Hepatocyte (in vitro differentiated cells): Measurements from ENCODE around the gene MSI2.

Source experiments
- EZH2 ChIP-seq: fragments of 200-600 bp; sonication (generic); IDR thresholded peaks from 2 replicates; pipeline ENCODE4 v1.6.1; 2016; ENCODE audit warnings: antibody characterized with exemption, mild to moderate bottlenecking, borderline replicate concordance
- TF ChIP-seq, protein P1 (sequence below): fragments of 200-600 bp; sonication (generic); IDR thresholded peaks from 2 replicates; pipeline ENCODE4 v1.5.1; 2016; ENCODE audit warnings: antibody characterized with exemption, mild to moderate bottlenecking; ENCODE audit not compliant: poor library complexity

DNA sequence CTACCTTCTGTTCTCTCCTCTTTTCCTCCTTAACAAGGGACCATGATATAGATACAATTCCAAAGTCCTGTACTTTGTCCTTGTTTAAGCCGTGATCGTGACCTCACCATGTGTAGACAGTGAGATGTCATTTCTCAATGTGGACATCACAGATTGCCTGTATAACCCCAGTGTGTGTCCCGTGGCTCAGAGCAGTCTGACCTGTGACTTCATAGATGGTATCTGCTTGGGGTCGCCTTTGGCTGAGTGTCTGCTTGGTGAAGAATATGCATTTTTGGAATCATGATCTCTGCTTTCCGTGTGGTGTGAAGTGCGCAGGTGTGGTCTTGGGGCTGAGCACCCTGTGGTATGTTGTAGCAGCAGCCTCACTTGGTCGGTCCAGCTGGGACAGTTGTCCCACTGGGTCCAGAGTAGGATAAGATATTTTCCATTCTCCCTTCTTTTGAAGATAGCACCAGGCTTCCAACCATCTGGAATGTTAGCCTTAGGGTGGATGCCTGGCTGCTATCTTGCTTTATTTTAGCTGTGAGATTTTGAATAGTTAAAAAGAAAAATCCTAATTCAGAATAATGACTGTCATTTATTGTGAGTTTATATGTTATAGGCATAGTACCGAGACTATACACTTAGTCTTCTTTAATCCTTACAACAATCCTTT is 13.4 kb downstream of the MSI2 start:
- TF ChIP-seq, protein P1, sequence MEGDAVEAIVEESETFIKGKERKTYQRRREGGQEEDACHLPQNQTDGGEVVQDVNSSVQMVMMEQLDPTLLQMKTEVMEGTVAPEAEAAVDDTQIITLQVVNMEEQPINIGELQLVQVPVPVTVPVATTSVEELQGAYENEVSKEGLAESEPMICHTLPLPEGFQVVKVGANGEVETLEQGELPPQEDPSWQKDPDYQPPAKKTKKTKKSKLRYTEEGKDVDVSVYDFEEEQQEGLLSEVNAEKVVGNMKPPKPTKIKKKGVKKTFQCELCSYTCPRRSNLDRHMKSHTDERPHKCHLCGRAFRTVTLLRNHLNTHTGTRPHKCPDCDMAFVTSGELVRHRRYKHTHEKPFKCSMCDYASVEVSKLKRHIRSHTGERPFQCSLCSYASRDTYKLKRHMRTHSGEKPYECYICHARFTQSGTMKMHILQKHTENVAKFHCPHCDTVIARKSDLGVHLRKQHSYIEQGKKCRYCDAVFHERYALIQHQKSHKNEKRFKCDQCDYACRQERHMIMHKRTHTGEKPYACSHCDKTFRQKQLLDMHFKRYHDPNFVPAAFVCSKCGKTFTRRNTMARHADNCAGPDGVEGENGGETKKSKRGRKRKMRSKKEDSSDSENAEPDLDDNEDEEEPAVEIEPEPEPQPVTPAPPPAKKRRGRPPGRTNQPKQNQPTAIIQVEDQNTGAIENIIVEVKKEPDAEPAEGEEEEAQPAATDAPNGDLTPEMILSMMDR, result no peak
- no peak for TF ChIP-seq EZH2
